K562 (cell line): ENCODE results near the gene TRPV5. TPM values are rescaled to one million over a fixed set of nuclear protein-coding genes. Genes with fewer than 3 reads are reported as not detected.

ENCODE experiments used
- ATAC-seq: fragments of 200-7000 bp; cut with Tn5 transposase; 3 replicates; pipeline ENCODE4 v1.9.1; 2020; ENCODE audit warnings: moderate library complexity
- BruUV-seq: library from RNA; stranded (reverse); fragments of 400-500 nt; replicated peaks from 2 replicates; lab custom pipeline; 2021; lab: Mats Ljungman, UMichigan
- CTCF ChIA-PET: fragments of 300-600 bp; formaldehyde crosslinking; extraction: SDS; loops from one replicate; lab custom pipeline; 2021; ENCODE audit warnings: low intra/inter-chr PET ratio; lab: Yijun Ruan, JAX
- POLR2A ChIA-PET: fragments of 300-600, 350-650 bp; sonication (Branson Sonifier 250); formaldehyde crosslinking; extraction: SDS; loops from one replicate; lab custom pipeline; 2021; ENCODE audit warnings: antibody characterized with exemption, inconsistent platforms; lab: Yijun Ruan, JAX
- DNase-seq, 4 experiments: peaks; one replicate each; pipeline versions ENCODE4 v3.0.0 to v3.0.0-alpha.2; 2011 to 2018; ENCODE audit warnings: low spot score in 3 of 4, mixed read lengths in 3 of 4; ENCODE audit errors: extremely low read depth in 1 of 4
- FAIRE-seq: peaks from 2 replicates; lab custom pipeline; 2011; peaks lifted over from hg19 to GRCh38; lab: Jason Lieb, UNC
- H2AFZ ChIP-seq: 2 replicates; pipeline ENCODE4 v1.6.0; 2011; ENCODE audit warnings: low read depth, low read length, control low read depth, inconsistent platforms
- H3K27ac ChIP-seq: fragments of 200-600 bp; 3 replicates; pipeline ENCODE4 v1.8.0; 2011; ENCODE audit warnings: low read depth, mild to moderate bottlenecking, control low read depth, inconsistent platforms, low read length, moderate library complexity, mixed read lengths; ENCODE audit errors: extremely low read depth
- H3K27me3 ChIP-seq, 2 experiments: fragments of 300-600 bp in 1 of 2; 2 replicates in 1 of 2; 3 replicates in 1 of 2; pipeline versions ENCODE4 v1.6.0 to v1.8.0; 2011; ENCODE audit warnings: inconsistent platforms in 2 of 2, low read length in 2 of 2, mild to moderate bottlenecking in 1 of 2, mixed read lengths in 1 of 2, moderate library complexity in 1 of 2; ENCODE audit not compliant: control insufficient read depth in 2 of 2, insufficient read depth in 2 of 2
- H3K36me3 ChIP-seq: fragments of 300-600 bp; 3 replicates; pipeline ENCODE4 v1.8.0; 2011; ENCODE audit warnings: mild to moderate bottlenecking, low read length, inconsistent platforms; ENCODE audit not compliant: control insufficient read depth, insufficient read depth
- H3K4me1 ChIP-seq, 2 experiments: fragments of 200-600 bp in 1 of 2; replicated peaks in 1 of 2; 2 replicates in 1 of 2; 3 replicates in 1 of 2; pipeline versions ENCODE4 v1.5.1 to v1.8.0; 2011; ENCODE audit warnings: inconsistent platforms in 2 of 2, low read length in 2 of 2, mild to moderate bottlenecking in 1 of 2, mixed read lengths in 1 of 2, moderate library complexity in 1 of 2; ENCODE audit not compliant: control insufficient read depth in 2 of 2, insufficient read depth in 2 of 2
- H3K4me2 ChIP-seq: 2 replicates; pipeline ENCODE4 v1.6.1; 2011; ENCODE audit warnings: low read length, control low read depth, inconsistent platforms, mixed read lengths; ENCODE audit not compliant: insufficient read depth
- H3K4me3 ChIP-seq: fragments of 200-600 bp; sonication (generic), shearing (Covaris generic); 2 replicates; pipeline ENCODE4 v1.5.1; 2016; ENCODE audit warnings: control low read depth, inconsistent platforms
- H3K79me2 ChIP-seq: fragments of 200-600 bp; 3 replicates; pipeline ENCODE4 v1.8.0; 2011; ENCODE audit warnings: low read length, inconsistent platforms; ENCODE audit not compliant: control insufficient read depth, insufficient read depth
- H3K9ac ChIP-seq, 2 experiments: 2 replicates each; pipeline versions ENCODE4 v1.6.0 to v1.6.1; 2011; ENCODE audit warnings: low read depth in 2 of 2, low read length in 2 of 2, control low read depth in 1 of 2, inconsistent platforms in 1 of 2, mild to moderate bottlenecking in 1 of 2, mixed read lengths in 1 of 2; ENCODE audit not compliant: insufficient read depth in 1 of 2
- H3K9me1 ChIP-seq: one replicate; pipeline ENCODE4 v1.6.0; 2011; ENCODE audit warnings: inconsistent platforms, mild to moderate bottlenecking, low read length, moderate library complexity; ENCODE audit not compliant: control insufficient read depth, insufficient read depth
- H3K9me3 ChIP-seq: replicated peaks from 2 replicates; pipeline ENCODE4 v1.5.1; 2011; ENCODE audit warnings: low read depth, low read length, inconsistent platforms; ENCODE audit not compliant: control insufficient read depth, insufficient read depth
- H4K20me1 ChIP-seq: replicated peaks from 2 replicates; pipeline ENCODE4 v1.6.1; 2011; ENCODE audit warnings: low read length, inconsistent platforms, mixed read lengths; ENCODE audit not compliant: control insufficient read depth, insufficient read depth
- BRF1 ChIP-seq: IDR thresholded peaks from 3 replicates; pipeline ENCODE4 v1.6.1; 2011; ENCODE audit warnings: borderline replicate concordance, mild to moderate bottlenecking; ENCODE audit not compliant: insufficient read length; ENCODE audit errors: extremely low read depth
- CHCHD3 ChIP-seq: fragments of 250-450 bp; sonication (Bioruptor Pico); IDR thresholded peaks from 2 replicates; pipeline ENCODE4 v2.1.2; 2022; ENCODE audit warnings: mild to moderate bottlenecking
- EHMT2 ChIP-seq: fragments of 450-650 bp; IDR thresholded peaks from 2 replicates; pipeline ENCODE4 v1.6.1; 2018; ENCODE audit warnings: antibody characterized with exemption
- HNRNPK ChIP-seq: fragments of 200-400 bp; formaldehyde crosslinking; IDR thresholded peaks from one replicate; pipeline ENCODE4 v1.6.1; 2018; ENCODE audit warnings: mild to moderate bottlenecking, low read depth, low read length; ENCODE audit not compliant: poor library complexity, severe bottlenecking
- MECOM ChIP-seq: fragments of 250-450 bp; sonication (Bioruptor Pico); IDR thresholded peaks from 2 replicates; pipeline ENCODE4 v1.8.0; 2022; ENCODE audit warnings: inconsistent platforms
- RUNX1 ChIP-seq: sonication (generic); IDR thresholded peaks from 2 replicates; pipeline ENCODE4 v1.6.1; 2016; ENCODE audit warnings: antibody characterized with exemption, low read depth
- SLC30A9 ChIP-seq: fragments of 250-450 bp; sonication (Bioruptor Pico); IDR thresholded peaks from 2 replicates; pipeline ENCODE4 v1.8.0; 2022; ENCODE audit warnings: mild to moderate bottlenecking, moderate library complexity
- SMARCC2 ChIP-seq: fragments of 450-650 bp; IDR thresholded peaks from 2 replicates; pipeline ENCODE4 v1.6.1; 2017; ENCODE audit warnings: antibody characterized with exemption, moderate library complexity, mild to moderate bottlenecking, low read depth
- STAG1 ChIP-seq: sonication (generic); formaldehyde crosslinking; IDR thresholded peaks from 2 replicates; pipeline ENCODE4 v1.5.0; 2020; ENCODE audit warnings: missing genetic modification reagents, borderline replicate concordance
- ZC3H8 ChIP-seq: fragments of 450-650 bp; IDR thresholded peaks from 2 replicates; pipeline ENCODE4 v1.6.1; 2017
- ZNF764 ChIP-seq: fragments of 250-450 bp; sonication (Bioruptor Pico); IDR thresholded peaks from 2 replicates; pipeline ENCODE4 v1.4.0; 2020; ENCODE audit warnings: low read depth, mild to moderate bottlenecking, moderate library complexity
- ZZZ3 ChIP-seq: fragments of 450-650 bp; IDR thresholded peaks from 2 replicates; pipeline ENCODE4 v1.6.1; 2016; ENCODE audit warnings: antibody characterized with exemption, mild to moderate bottlenecking, moderate library complexity
- WGBS: fragments of 100-300 bp; shearing (Covaris generic); methylation state at CpG from one replicate; pipeline ENCODE4 v1.1.6; 2016; ENCODE audit warnings: low coverage, mixed read lengths; ENCODE audit not compliant: insufficient coverage; ENCODE audit errors: missing lambda C conversion rate; 5-methylcytosine and 5-hydroxymethylcytosine counted together
- in situ Hi-C: fragments of 300-500 bp; cut with MboI; formaldehyde crosslinking; loops from 4 replicates; pipeline ENCODE4 v1.15.0; 2018; ENCODE audit warnings: inconsistent platforms, mixed read lengths
- intact Hi-C: fragments of 100-400 bp; cut with micrococcal nuclease; formaldehyde crosslinking; loops from 2 replicates; pipeline ENCODE4 v1.14.2; 2022
- polyA plus RNA-seq, 8 experiments: library from polyadenylated mRNA; depleted of rRNA in 4 of 8; stranded (reverse) in 5 of 8; unstranded in 3 of 8; fragments of >200 nt; fragmentation: Nextera tagmentation in 2 of 8; fragmentation: Illumina TruSeq in 1 of 8; extraction: Ambion mirVana in 2 of 8; extraction: Trizol in 1 of 8; gene quantifications; 2 replicates each; pipeline versions ENCODE4 v1.2.1 to v1.2.3, GENCODE V29; 2011 to 2014; ENCODE audit warnings: inconsistent platforms in 1 of 8, missing spikeins in 1 of 8
- total RNA-seq, 7 experiments: library from RNA; depleted of rRNA in 6 of 7; stranded (reverse); fragments of >200 nt in 6 of 7; fragmentation: Illumina TruSeq in 2 of 7; extraction: Trizol in 2 of 7; gene quantifications; 2 replicates each; pipeline versions ENCODE4 v1.2.1 to v1.2.3, GENCODE V29; 2011 to 2021; ENCODE audit warnings: low replicate concordance in 1 of 7
- TF ChIP-seq, protein P1 (sequence below): fragments of 250-450 bp; sonication (Bioruptor Pico); IDR thresholded peaks from 2 replicates; pipeline ENCODE4 v1.8.0; 2021; ENCODE audit warnings: moderate library complexity, mild to moderate bottlenecking, inconsistent platforms
- TF ChIP-seq, protein P2 (sequence below): sonication (generic); formaldehyde crosslinking; IDR thresholded peaks from 2 replicates; pipeline ENCODE4 v1.5.0; 2020; ENCODE audit warnings: missing genetic modification reagents
- TF ChIP-seq, protein P3 (sequence below): fragments of 250-450 bp; sonication (Bioruptor Pico); IDR thresholded peaks from 2 replicates; pipeline ENCODE4 v1.5.0; 2020; ENCODE audit warnings: mild to moderate bottlenecking
- TF ChIP-seq, protein P4 (sequence below): fragments of 450-650 bp; IDR thresholded peaks from 2 replicates; pipeline ENCODE4 v1.6.1; 2018; ENCODE audit warnings: mild to moderate bottlenecking, low read depth; ENCODE audit not compliant: partially characterized antibody
- TF ChIP-seq, protein P5 (sequence below): fragments of 450-650 bp; IDR thresholded peaks from 2 replicates; pipeline ENCODE4 v1.6.1; 2017; ENCODE audit warnings: mild to moderate bottlenecking, moderate library complexity

TRPV5 gene
- total and polyA plus RNA-seq, 9 of the 15 experiments (the other 6 are each of a cell fraction or from before 2014, with no cell fraction given): not detected

DNA sequence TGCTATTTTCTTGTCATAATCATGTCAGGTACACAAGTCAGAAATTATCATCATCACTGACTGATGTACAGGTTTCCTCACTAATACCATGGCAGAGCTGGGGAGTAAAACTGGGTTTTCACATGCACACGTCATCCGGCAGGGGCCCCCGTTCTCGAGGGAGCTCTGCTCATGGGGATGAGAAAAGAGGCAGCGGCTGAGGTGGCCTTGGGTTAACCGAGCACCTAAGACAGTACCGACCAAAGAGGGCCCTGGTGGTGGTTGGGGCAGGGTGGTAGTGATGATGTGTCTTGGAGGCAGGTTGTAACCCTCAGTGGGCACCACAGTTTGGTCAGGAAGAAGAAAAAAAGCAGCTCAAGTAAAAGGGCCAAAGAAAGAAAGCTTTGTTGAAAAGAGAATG lies 35.9 kb downstream of the TRPV5 start (continued):
- TF ChIP-seq ZZZ3 (no peak), ZNF764 (CRISPR knock-in tag) (no peak), ZC3H8 (no peak), CHCHD3 (CRISPR knock-in tag) (no peak), EHMT2 (no peak), RUNX1 (no peak), MECOM (no peak)
- TF ChIP-seq, protein P1, sequence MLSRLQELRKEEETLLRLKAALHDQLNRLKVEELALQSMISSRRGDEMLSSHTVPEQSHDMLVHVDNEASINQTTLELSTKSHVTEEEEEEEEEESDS: no peak
- TF ChIP-seq, protein P2, sequence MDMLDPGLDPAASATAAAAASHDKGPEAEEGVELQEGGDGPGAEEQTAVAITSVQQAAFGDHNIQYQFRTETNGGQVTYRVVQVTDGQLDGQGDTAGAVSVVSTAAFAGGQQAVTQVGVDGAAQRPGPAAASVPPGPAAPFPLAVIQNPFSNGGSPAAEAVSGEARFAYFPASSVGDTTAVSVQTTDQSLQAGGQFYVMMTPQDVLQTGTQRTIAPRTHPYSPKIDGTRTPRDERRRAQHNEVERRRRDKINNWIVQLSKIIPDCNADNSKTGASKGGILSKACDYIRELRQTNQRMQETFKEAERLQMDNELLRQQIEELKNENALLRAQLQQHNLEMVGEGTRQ (CRISPR knock-in tag): no peak

DNA sequence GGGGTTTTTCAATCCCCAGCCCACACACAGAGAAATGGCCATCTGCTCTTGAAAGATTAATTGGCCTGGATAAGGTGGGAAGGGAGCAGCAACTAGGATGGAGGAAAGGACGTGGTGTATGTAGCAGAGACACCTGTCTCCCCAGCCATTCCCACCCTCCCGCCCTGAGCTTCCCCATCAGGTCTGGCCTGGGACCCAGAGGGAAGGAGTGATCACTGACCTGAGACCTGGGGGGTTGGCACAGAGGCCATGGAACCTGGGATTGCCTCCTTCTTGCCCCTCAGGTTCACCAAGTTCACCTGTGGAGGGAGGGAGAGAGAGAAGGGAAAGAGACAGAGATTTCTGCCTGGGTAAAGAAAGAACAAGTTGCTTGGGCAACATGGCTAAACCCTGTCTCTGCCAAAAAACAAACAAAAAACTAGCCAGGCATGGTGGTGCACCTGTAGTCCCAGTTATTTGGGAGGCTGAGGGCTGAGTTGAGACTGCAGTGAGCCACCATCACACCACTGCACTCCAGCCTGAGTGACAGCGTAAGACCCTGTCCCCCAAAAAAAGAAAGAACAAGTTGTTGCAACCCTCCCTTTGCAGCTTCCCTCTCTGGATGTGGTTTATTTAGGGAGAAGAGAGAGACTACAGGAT lies 36.7 kb downstream of the TRPV5 start:
- intact Hi-C loops: no loop called here
- WGBS: 0% methylated on average over 3 of the region's 3 CpGs
- TF ChIP-seq, protein P3, sequence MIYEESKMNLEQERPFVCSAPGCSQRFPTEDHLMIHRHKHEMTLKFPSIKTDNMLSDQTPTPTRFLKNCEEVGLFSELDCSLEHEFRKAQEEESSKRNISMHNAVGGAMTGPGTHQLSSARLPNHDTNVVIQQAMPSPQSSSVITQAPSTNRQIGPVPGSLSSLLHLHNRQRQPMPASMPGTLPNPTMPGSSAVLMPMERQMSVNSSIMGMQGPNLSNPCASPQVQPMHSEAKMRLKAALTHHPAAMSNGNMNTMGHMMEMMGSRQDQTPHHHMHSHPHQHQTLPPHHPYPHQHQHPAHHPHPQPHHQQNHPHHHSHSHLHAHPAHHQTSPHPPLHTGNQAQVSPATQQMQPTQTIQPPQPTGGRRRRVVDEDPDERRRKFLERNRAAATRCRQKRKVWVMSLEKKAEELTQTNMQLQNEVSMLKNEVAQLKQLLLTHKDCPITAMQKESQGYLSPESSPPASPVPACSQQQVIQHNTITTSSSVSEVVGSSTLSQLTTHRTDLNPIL (CRISPR knock-in tag): no peak
- no peak for TF ChIP-seq BRF1
- TF ChIP-seq HNRNPK: no peak
- no peak for TF ChIP-seq SLC30A9 (CRISPR knock-in tag)
- TF ChIP-seq, protein P4, sequence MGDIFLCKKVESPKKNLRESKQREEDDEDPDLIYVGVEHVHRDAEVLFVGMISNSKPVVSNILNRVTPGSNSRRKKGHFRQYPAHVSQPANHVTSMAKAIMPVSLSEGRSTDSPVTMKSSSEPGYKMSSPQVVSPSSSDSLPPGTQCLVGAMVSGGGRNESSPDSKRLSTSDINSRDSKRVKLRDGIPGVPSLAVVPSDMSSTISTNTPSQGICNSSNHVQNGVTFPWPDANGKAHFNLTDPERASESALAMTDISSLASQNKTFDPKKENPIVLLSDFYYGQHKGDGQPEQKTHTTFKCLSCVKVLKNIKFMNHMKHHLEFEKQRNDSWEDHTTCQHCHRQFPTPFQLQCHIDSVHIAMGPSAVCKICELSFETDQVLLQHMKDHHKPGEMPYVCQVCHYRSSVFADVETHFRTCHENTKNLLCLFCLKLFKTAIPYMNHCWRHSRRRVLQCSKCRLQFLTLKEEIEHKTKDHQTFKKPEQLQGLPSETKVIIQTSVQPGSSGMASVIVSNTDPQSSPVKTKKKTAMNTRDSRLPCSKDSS: no peak
- TF ChIP-seq, protein P5, sequence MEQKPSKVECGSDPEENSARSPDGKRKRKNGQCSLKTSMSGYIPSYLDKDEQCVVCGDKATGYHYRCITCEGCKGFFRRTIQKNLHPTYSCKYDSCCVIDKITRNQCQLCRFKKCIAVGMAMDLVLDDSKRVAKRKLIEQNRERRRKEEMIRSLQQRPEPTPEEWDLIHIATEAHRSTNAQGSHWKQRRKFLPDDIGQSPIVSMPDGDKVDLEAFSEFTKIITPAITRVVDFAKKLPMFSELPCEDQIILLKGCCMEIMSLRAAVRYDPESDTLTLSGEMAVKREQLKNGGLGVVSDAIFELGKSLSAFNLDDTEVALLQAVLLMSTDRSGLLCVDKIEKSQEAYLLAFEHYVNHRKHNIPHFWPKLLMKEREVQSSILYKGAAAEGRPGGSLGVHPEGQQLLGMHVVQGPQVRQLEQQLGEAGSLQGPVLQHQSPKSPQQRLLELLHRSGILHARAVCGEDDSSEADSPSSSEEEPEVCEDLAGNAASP: no peak
- no peak for TF ChIP-seq SMARCC2
- no peak for TF ChIP-seq STAG1 (CRISPR knock-in tag)

More for the DNA sequence above, 36.7 kb downstream of the TRPV5 start:
- no peak for DNase-seq
- H3K9me1 ChIP-seq: peaks cover 2% of the 10 kb centered on the region
- H3K27ac ChIP-seq: no peak overlapping the region
- ChIA-PET CTCF (no interaction called here), POLR2A (interaction anchor here (0.6 to 1.5 kb wide), 4 partner anchors 10 to 34 kb away, joined by 3 to 6 read pairs (median 3); no protein-coding TSS in a partner anchor)
- H3K36me3 ChIP-seq: no peaks in the 10 kb centered on the region
- H3K4me3 ChIP-seq: no peak overlapping the region
- peaks cover 10% of the 10 kb centered on the region; the same call in 1 of the 2 replicates for H4K20me1 ChIP-seq
- FAIRE-seq: no peak
- H3K27me3 ChIP-seq: peaks cover 17 to 48% of the 10 kb centered on the region in 2 experiments
- H3K4me1 ChIP-seq: no peaks in the 10 kb centered on the region
- no peak for ATAC-seq
- no peak overlapping the region for H3K4me2 ChIP-seq
- no peak overlapping the region for H2AFZ ChIP-seq
- in situ Hi-C loops: no loop called here
- no peaks in the 10 kb centered on the region for H3K9me3 ChIP-seq
- H3K79me2 ChIP-seq: no peaks in the 10 kb centered on the region
- BruUV-seq: no TSS peak
- no peak overlapping the region for H3K9ac ChIP-seq
